HepG2 (cell line): ENCODE measurements around the gene ATP2C2.

Experiments
- NFIC ChIP-seq: IDR thresholded peaks from 2 replicates; pipeline ENCODE4 v1.6.1; 2012; ENCODE audit warnings: mild to moderate bottlenecking, low read length, inconsistent platforms
- POLR2AphosphoS5 ChIP-seq: IDR thresholded peaks from 2 replicates; pipeline ENCODE4 v1.6.1; 2012; ENCODE audit warnings: low read depth, low read length
- SIN3A ChIP-seq: IDR thresholded peaks from 2 replicates; pipeline ENCODE4 v1.6.1; 2011; ENCODE audit warnings: low read depth, mild to moderate bottlenecking, control low read depth, low read length, borderline replicate concordance
- ZNF777 ChIP-seq: sonication (generic); formaldehyde crosslinking; IDR thresholded peaks from 2 replicates; pipeline ENCODE4 v1.4.0; 2020; ENCODE audit warnings: missing genetic modification reagents
- TF ChIP-seq, protein P1 (sequence below): IDR thresholded peaks from 2 replicates; pipeline ENCODE4 v1.6.1; 2012; ENCODE audit warnings: inconsistent platforms
- TF ChIP-seq, protein P2 (sequence below): IDR thresholded peaks from 2 replicates; pipeline ENCODE4 v1.6.1; 2016; ENCODE audit warnings: missing compliant biosample characterization, missing genetic modification reagents, borderline replicate concordance
- TF ChIP-seq, protein P3 (sequence below): sonication (generic); formaldehyde crosslinking; IDR thresholded peaks from 2 replicates; pipeline ENCODE4 v1.5.0; 2020; ENCODE audit warnings: missing genetic modification reagents

DNA sequence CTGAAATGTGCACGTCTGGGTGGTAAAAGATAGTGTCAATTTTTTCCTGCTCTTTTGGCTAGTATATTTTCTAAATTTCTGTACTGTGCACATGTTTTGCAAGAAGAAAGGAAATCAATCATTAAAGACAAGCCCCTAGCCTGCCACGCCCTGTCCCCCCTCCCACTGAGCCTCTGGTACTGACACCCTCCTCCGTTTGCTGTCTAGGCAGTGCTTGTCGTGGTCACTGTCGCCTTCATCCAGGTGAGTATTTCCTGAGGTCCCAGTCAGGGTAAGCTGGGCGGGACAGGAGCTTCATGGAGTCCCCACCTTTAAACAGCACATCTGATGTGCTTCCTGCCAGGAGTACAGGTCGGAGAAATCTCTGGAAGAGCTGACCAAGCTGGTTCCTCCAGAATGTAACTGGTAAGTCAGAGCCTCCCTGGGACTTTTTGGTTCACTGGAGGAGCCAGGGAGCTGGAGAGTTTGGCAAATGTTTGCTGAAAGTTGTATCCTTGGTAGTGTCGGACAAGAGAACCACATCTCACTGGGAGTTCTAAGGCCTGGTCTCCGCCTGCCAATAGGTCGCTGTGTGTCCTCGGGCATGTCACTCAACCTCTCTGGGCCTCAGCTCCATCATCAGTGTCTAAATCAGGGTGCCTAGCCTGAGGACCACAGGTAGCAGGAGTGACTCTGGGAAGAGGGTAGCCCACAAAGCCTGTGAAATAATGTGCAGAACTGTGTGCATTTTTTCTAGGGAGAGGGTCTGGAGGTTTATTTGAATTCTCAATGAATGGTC, 42.2 kb downstream of the ATP2C2 start:
- no peak for TF ChIP-seq NFIC
- no peak for TF ChIP-seq ZNF777 (CRISPR knock-in tag)
- TF ChIP-seq, protein P1, sequence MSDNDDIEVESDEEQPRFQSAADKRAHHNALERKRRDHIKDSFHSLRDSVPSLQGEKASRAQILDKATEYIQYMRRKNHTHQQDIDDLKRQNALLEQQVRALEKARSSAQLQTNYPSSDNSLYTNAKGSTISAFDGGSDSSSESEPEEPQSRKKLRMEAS = no peak
- no peak for TF ChIP-seq SIN3A
- TF ChIP-seq, protein P2, sequence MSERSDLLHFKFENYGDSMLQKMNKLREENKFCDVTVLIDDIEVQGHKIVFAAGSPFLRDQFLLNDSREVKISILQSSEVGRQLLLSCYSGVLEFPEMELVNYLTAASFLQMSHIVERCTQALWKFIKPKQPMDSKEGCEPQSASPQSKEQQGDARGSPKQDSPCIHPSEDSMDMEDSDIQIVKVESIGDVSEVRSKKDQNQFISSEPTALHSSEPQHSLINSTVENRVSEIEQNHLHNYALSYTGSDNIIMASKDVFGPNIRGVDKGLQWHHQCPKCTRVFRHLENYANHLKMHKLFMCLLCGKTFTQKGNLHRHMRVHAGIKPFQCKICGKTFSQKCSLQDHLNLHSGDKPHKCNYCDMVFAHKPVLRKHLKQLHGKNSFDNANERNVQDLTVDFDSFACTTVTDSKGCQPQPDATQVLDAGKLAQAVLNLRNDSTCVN (CRISPR knock-in tag) = no peak
- TF ChIP-seq POLR2AphosphoS5 = no peak
- TF ChIP-seq, protein P3, sequence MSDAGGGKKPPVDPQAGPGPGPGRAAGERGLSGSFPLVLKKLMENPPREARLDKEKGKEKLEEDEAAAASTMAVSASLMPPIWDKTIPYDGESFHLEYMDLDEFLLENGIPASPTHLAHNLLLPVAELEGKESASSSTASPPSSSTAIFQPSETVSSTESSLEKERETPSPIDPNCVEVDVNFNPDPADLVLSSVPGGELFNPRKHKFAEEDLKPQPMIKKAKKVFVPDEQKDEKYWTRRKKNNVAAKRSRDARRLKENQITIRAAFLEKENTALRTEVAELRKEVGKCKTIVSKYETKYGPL = no peak
